ENCODE results near the gene LMAN2.

DNA sequence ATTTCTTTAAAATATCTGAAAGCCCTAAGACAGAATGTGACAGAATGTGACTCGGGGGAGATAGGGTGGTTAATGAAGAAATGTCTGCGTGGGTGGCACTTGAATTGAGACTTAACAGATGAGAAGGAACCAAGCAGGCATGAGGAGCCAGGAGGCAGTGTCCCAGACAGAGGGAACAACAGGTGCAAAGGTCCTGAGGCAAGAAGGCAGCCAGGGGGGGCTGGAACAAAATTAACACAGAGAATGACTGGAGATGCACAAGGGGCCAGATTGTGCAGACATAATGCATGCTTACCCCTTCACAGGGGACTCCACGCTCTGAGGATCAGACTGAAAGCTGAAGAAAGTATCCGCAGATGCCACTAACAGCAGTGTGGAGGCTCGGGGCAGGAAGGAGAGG, 1.7 kb downstream of the LMAN2 start:
- TF ChIP-seq POLR2A (IDR thresholded peaks at IDR 0.05; ENCODE audit: borderline replicate concordance, extremely low read depth, insufficient read depth, insufficient read length) (no peak), REST (IDR thresholded peaks at IDR 0.05; ENCODE audit: low read depth) (no peak), EZH2 (IDR thresholded peaks at IDR 0.05) (no peak), ZNF274 (IDR thresholded peaks at IDR 0.05; ENCODE audit: low read depth, low read length) (no peak), YY1 (IDR thresholded peaks at IDR 0.05; ENCODE audit: extremely low read depth, insufficient replicate concordance, low read depth, low read length) (no peak), POLR2AphosphoS5 (IDR thresholded peaks at IDR 0.05; ENCODE audit: low read depth, low read length) (no peak), SRF (IDR thresholded peaks at IDR 0.05; ENCODE audit: low read depth) (no peak), SP1 (IDR thresholded peaks at IDR 0.05; ENCODE audit: low read depth) (no peak), CEBPB (IDR thresholded peaks at IDR 0.05; ENCODE audit: low read depth) (no peak), SIN3A (IDR thresholded peaks at IDR 0.05; ENCODE audit: low read depth) (no peak), TCF7L2 (IDR thresholded peaks at IDR 0.05; ENCODE audit: borderline replicate concordance, extremely low read depth, insufficient read depth, insufficient read length) (no peak)
- TF ChIP-seq, protein P1, sequence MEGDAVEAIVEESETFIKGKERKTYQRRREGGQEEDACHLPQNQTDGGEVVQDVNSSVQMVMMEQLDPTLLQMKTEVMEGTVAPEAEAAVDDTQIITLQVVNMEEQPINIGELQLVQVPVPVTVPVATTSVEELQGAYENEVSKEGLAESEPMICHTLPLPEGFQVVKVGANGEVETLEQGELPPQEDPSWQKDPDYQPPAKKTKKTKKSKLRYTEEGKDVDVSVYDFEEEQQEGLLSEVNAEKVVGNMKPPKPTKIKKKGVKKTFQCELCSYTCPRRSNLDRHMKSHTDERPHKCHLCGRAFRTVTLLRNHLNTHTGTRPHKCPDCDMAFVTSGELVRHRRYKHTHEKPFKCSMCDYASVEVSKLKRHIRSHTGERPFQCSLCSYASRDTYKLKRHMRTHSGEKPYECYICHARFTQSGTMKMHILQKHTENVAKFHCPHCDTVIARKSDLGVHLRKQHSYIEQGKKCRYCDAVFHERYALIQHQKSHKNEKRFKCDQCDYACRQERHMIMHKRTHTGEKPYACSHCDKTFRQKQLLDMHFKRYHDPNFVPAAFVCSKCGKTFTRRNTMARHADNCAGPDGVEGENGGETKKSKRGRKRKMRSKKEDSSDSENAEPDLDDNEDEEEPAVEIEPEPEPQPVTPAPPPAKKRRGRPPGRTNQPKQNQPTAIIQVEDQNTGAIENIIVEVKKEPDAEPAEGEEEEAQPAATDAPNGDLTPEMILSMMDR (IDR thresholded peaks at IDR 0.05 in 2 of 3, conservative IDR thresholded peaks at IDR 0.05 in 1 of 3; ENCODE audit: borderline replicate concordance in 1 of 3, insufficient read depth in 1 of 3, low read depth in 2 of 3, low read length in 2 of 3), result no peak
